ENCODE measurements around the gene RPS6KC1. TPM values are rescaled to one million over a fixed set of nuclear protein-coding genes. Genes with fewer than 3 reads are reported as not detected.

The RPS6KC1 gene
- total RNA-seq, 1 donor from 2014 or later, result 19.2 TPM

DNA sequence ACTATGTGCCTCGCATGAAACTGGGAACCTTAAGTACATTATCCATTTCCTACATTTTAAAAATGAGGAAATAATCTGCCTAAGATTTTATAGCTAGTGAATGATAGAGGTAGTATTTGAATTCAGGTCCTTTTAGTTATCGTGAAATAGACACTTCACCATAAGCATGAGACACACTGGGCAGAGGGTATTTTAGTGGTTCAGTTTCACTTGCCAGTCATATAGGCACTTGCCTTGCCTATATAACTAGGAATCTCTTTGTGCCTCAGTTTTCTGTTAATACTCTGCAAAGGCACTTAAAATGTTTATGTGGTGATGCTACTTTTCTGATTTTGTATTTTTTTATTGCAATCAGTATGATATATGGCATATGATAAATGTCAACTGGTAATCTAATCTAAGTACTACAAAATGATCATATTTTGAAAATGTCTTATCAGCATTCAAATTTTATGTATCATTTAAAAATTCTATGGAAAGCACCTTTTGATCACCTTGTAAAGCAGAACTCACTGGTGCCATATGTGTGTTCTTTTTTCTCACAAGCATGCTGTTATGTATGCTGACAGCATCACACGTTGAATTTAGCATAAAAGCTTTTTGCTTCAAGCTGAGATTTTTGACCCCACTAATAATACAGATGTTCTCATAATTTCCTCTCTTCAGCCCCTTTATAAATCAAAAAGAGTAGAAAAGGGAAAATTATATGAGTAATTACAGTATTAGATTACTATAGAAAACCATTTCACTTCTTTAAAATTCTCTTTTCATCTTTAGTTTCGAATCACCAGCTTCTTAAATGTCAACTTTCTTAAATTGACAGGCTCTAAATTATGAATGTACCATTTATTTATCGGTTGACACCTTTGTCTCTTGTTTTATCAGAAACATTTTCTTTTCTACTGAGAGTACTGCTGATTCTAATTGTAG, 52.6 kb downstream of the RPS6KC1 start:
- H3K4me3 Mint-ChIP-seq, result no peak overlapping the region
- peaks cover 20% of the 10 kb centered on the region for H3K36me3 Mint-ChIP-seq
- no peak overlapping the region for H3K27ac Mint-ChIP-seq
- no peaks in the 10 kb centered on the region for H3K27me3 Mint-ChIP-seq
- TF ChIP-seq, protein P1, sequence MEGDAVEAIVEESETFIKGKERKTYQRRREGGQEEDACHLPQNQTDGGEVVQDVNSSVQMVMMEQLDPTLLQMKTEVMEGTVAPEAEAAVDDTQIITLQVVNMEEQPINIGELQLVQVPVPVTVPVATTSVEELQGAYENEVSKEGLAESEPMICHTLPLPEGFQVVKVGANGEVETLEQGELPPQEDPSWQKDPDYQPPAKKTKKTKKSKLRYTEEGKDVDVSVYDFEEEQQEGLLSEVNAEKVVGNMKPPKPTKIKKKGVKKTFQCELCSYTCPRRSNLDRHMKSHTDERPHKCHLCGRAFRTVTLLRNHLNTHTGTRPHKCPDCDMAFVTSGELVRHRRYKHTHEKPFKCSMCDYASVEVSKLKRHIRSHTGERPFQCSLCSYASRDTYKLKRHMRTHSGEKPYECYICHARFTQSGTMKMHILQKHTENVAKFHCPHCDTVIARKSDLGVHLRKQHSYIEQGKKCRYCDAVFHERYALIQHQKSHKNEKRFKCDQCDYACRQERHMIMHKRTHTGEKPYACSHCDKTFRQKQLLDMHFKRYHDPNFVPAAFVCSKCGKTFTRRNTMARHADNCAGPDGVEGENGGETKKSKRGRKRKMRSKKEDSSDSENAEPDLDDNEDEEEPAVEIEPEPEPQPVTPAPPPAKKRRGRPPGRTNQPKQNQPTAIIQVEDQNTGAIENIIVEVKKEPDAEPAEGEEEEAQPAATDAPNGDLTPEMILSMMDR (conservative IDR thresholded peaks at IDR 0.05), result no peak
- no peaks in the 10 kb centered on the region for H3K4me1 Mint-ChIP-seq (ENCODE audit: unreplicated experiment)
- DNase-seq (ENCODE audit: extremely low spot score, unreplicated experiment), result no peak
- no peaks in the 10 kb centered on the region for H3K9me3 Mint-ChIP-seq

DNA sequence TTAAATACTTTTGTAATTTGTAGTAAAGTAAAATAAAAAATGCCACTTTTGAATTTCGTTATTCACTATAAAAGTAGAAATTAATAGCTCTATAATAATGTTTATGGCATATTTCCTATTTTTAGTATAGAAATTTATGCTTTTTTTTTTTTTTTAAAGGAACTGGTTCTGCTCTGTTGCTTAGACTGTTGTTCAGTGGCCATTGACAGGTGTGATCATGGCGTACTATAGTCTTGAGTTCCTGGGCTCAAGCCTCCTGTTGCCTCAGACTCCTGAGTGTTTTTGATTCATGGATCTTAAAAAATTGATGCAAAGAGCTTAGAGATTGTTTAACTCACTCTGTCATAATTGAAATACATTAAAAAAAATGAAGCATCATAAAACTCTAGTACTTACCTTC, 53.6 kb downstream of the RPS6KC1 start:
- no peak overlapping the region for H3K27ac Mint-ChIP-seq
- H3K27me3 Mint-ChIP-seq, result no peaks in the 10 kb centered on the region
- DNase-seq (ENCODE audit: extremely low spot score, unreplicated experiment), result no peak
- TF ChIP-seq, protein P1 (conservative IDR thresholded peaks at IDR 0.05), result no peak
- H3K4me3 Mint-ChIP-seq, result no peak overlapping the region
- H3K9me3 Mint-ChIP-seq, result no peaks in the 10 kb centered on the region
- peaks cover 23% of the 10 kb centered on the region for H3K36me3 Mint-ChIP-seq
- no peaks in the 10 kb centered on the region for H3K4me1 Mint-ChIP-seq (ENCODE audit: unreplicated experiment)

DNA sequence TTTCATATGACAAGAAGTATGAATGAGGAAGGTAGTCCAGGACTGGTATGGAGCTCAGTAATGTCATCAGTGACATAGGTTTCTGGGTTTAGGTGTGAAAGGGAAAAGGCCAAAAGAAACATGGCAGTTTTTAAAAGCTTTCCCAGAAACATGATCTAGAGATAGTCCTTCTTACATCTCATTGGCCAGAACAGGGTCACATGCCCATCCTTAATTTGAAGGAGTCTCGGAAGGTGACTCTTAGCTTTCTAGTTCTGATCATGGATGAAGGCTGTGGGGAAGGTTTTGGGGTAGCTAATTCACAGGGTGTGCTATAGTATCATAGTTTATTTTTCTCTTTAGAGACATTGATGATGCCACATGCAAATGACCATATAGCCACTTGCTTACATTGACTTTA, 55.3 kb downstream of the RPS6KC1 start:
- DNase-seq (ENCODE audit: extremely low spot score, unreplicated experiment), result no peak
- Mint-ChIP-seq H3K27me3 (no peaks in the 10 kb centered on the region), H3K9me3 (no peaks in the 10 kb centered on the region), H3K27ac (no peak overlapping the region), H3K4me3 (no peak overlapping the region), H3K4me1 (ENCODE audit: unreplicated experiment) (no peaks in the 10 kb centered on the region), H3K36me3 (peaks cover 17% of the 10 kb centered on the region)
- TF ChIP-seq, protein P1 (conservative IDR thresholded peaks at IDR 0.05), result no peak

DNA sequence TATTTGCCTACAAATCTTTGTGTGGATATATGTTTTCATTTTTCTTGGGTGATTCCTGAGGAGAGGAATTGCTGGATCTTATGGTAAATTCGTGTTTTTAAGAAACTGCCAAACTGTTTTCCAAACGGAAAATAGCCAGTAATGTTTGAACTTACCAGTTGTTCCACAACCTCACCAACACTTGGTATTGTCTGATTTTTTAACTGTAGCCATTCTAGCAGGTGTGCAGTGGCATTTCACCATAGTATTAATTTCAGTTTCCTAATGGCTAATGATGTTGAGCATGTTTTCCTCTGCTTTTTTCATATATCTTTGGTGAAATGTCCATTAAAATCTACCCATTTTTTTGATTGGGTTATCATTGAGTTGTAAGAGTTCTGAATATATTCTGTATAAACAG, 56.6 kb downstream of the RPS6KC1 start:
- H3K36me3 Mint-ChIP-seq, result peaks cover 17% of the 10 kb centered on the region
- H3K4me3 Mint-ChIP-seq, result no peak overlapping the region
- DNase-seq (ENCODE audit: extremely low spot score, unreplicated experiment), result no peak
- H3K9me3 Mint-ChIP-seq, result no peaks in the 10 kb centered on the region
- H3K27ac Mint-ChIP-seq, result no peak overlapping the region
- H3K27me3 Mint-ChIP-seq, result no peaks in the 10 kb centered on the region
- H3K4me1 Mint-ChIP-seq (ENCODE audit: unreplicated experiment), result no peaks in the 10 kb centered on the region
- TF ChIP-seq, protein P1 (conservative IDR thresholded peaks at IDR 0.05), result no peak

DNA sequence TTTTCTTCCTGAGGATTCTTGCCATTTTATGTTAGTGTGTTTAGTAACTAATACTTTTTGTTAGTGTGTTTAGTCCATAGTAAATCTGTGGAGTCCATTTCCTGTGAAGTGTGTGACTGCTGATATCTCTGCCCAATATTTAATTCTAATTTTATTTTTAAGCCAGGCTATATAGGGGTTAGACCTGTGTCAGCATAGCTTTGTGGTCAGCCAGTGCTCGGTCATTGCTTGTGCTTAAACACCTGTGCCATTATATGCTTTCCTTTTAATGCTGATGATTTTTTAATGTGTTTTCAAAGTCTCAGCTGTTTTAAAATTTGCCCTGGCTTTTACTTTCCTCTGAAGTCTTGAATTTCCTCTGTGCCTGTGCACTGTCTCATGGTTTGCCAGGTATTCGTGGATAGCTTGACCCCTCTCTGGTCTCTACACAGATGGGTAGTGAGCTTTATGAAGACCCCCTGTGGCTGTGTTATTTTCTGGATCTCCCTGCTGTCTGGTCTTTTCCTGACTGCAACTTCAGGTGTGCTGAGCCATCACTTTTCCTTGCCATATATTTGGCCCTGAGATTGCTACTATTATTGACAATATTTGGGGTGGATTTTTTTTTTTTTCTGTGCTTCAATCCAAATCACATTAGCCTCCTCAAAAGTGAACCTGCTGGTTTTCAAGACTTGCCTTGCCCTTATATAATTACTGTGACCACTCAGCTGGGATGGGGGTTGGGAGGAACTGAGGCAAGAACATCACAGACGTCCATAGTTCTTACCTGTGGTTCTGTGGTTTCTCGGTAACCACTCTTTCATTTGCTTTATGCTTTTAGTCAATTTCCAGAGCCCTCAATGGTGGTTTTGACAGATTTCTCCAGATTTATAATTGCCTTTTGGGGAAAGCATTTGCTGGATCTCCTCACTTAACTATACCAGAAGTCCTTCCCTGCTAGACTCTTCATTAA, 59.6 kb downstream of the RPS6KC1 start:
- no peak overlapping the region for H3K4me3 Mint-ChIP-seq
- TF ChIP-seq, protein P1 (conservative IDR thresholded peaks at IDR 0.05), result no peak
- H3K27me3 Mint-ChIP-seq, result no peaks in the 10 kb centered on the region
- no peak for DNase-seq (ENCODE audit: extremely low spot score, unreplicated experiment)
- H3K4me1 Mint-ChIP-seq (ENCODE audit: unreplicated experiment), result no peaks in the 10 kb centered on the region
- H3K36me3 Mint-ChIP-seq, result peaks cover 14% of the 10 kb centered on the region
- H3K9me3 Mint-ChIP-seq, result no peaks in the 10 kb centered on the region
- H3K27ac Mint-ChIP-seq, result no peak overlapping the region
